8988T (cell line): ENCODE measurements around the gene OXTR.

Experiments used
- DNase-seq: peaks from one replicate; pipeline ENCODE4 v3.0.0; 2011

OXTR gene

GRCh38 chr3:8767256-8767666 lies 2.2 kb downstream of the OXTR start:
- DNase-seq, result no peak

GRCh38 chr3:8766148-8766547 lies 3.3 kb downstream of the OXTR start:
- no peak for DNase-seq

GRCh38 chr3:8765528-8765927 lies 3.9 kb downstream of the OXTR start:
- DNase-seq, result no peak

GRCh38 chr3:8764528-8764927 lies 4.9 kb downstream of the OXTR start:
- DNase-seq, result no peak

GRCh38 chr3:8762607-8763377 lies 6.6 kb downstream of the OXTR start:
- no peak for DNase-seq

- no peak for DNase-seq
Observed at GRCh38 chr3:8761866-8762265, 7.5 kb downstream of the OXTR start.

- no peak for DNase-seq
Observed at GRCh38 chr3:8760506-8760905, 8.9 kb downstream of the OXTR start.

- no peak for DNase-seq
Observed at GRCh38 chr3:8760091-8760490, 9.3 kb downstream of the OXTR start.

GRCh38 chr3:8759038-8759707 lies 10.2 kb downstream of the OXTR start:
- DNase-seq, result no peak

GRCh38 chr3:8757551-8758518 lies 11.6 kb downstream of the OXTR start:
- DNase-seq, result no peak

- DNase-seq, result no peak
Observed at GRCh38 chr3:8756671-8757070, 12.7 kb downstream of the OXTR start.

- DNase-seq, result no peak
Observed at GRCh38 chr3:8755564-8756237, 13.7 kb downstream of the OXTR start.

GRCh38 chr3:8755097-8755496 lies 14.3 kb downstream of the OXTR start:
- no peak for DNase-seq

GRCh38 chr3:8752832-8753231 lies 16.6 kb downstream of the OXTR start:
- no peak for DNase-seq

- no peak for DNase-seq
Observed at GRCh38 chr3:8749316-8749715, 20.1 kb downstream of the OXTR start.

- DNase-seq, result no peak
Observed at GRCh38 chr3:8746780-8747345, 22.6 kb downstream of the OXTR start.

- DNase-seq, result no peak
Observed at GRCh38 chr3:8745619-8746370, 23.6 kb downstream of the OXTR start.

- DNase-seq, result no peak
Observed at GRCh38 chr3:8743911-8744310, 25.5 kb downstream of the OXTR start.

GRCh38 chr3:8743021-8743601 lies 26.3 kb downstream of the OXTR start:
- no peak for DNase-seq

GRCh38 chr3:8741581-8742261 lies 27.7 kb downstream of the OXTR start:
- peak; percentile 79 for DNase-seq
